Upper lobe of left lung (tissue), 6 donors: ENCODE data around the gene TRPM2. TPM values are rescaled to one million over a fixed set of nuclear protein-coding genes. Genes with fewer than 3 reads are reported as not detected.

Source experiments
- ATAC-seq, 2 donors: fragments of 200-7000 bp; cut with Tn5 transposase; one replicate each; pipeline ENCODE4 v1.9.1; 2022; ENCODE audit warnings: mild to moderate bottlenecking in 2 of 2, moderate library complexity in 2 of 2; ENCODE audit not compliant: low FRiP score in 2 of 2
- DNase-seq, 2 donors: peaks; one replicate each; pipeline ENCODE4 v3.0.0-alpha.2; 2019 to 2020
- H3K27ac ChIP-seq, 4 donors: fragments of 200-600 bp; sonication (generic); one replicate each; pipeline ENCODE4 v1.5.1; 2016 to 2019
- H3K27me3 ChIP-seq, 4 donors: fragments of 200-600 bp; sonication (generic); one replicate each; pipeline ENCODE4 v1.5.1; 2017 to 2019
- H3K36me3 ChIP-seq, 4 donors: fragments of 200-600 bp; sonication (generic); one replicate each; pipeline ENCODE4 v1.5.1; 2016 to 2019
- H3K4me1 ChIP-seq, 4 donors: fragments of 200-600 bp; sonication (generic); one replicate each; pipeline ENCODE4 v1.5.1; 2018 to 2019
- H3K4me3 ChIP-seq, 4 donors: fragments of 200-600 bp; sonication (generic); one replicate each; pipeline ENCODE4 v1.5.1; 2017 to 2019; ENCODE audit warnings: mild to moderate bottlenecking in 2 of 4, moderate library complexity in 1 of 4
- H3K9me3 ChIP-seq, 4 donors: fragments of 200-600 bp; sonication (generic); one replicate each; pipeline ENCODE4 v1.5.1; 2018 to 2019
- CTCF ChIP-seq, 6 experiments: fragments of 450-650 bp in 4 of 6; fragments of 200-600 bp in 2 of 6; sonication (generic) in 2 of 6; IDR thresholded peaks; one replicate each; pipeline ENCODE4 v1.5.1; 2016 to 2019; ENCODE audit warnings: antibody characterized with exemption in 6 of 6
- EP300 ChIP-seq, 4 donors: sonication (generic); formaldehyde crosslinking; IDR thresholded peaks; one replicate each; pipeline ENCODE4 v1.5.1; 2017; ENCODE audit warnings: antibody characterized with exemption in 4 of 4, control low read depth in 2 of 4
- POLR2A ChIP-seq, 4 donors: fragments of 450-650 bp; IDR thresholded peaks; one replicate each; pipeline ENCODE4 v1.5.1; 2016 to 2017; ENCODE audit warnings: antibody characterized with exemption in 4 of 4, mild to moderate bottlenecking in 2 of 4
- POLR2AphosphoS5 ChIP-seq, 2 donors: sonication (generic); formaldehyde crosslinking; IDR thresholded peaks; one replicate each; pipeline ENCODE4 v1.5.1; 2017; ENCODE audit warnings: antibody characterized with exemption in 2 of 2
- WGBS, 2 donors: methylation state at CpG; one replicate each; pipeline ENCODE4 v1.1.5; 2017 to 2018; 5-methylcytosine and 5-hydroxymethylcytosine counted together
- total RNA-seq, 6 donors: library from RNA; depleted of rRNA in 4 of 6; stranded (reverse); fragments of >200 nt in 4 of 6; gene quantifications; one replicate each; pipeline versions ENCODE4 v1.1.0 to v1.2.1, GENCODE V29; 2016 to 2021
- donor health status: DM: no; HTN: no; CAD: no; lungs with moderate emphysema.
- donor health status: DM: no; HTN: yes; CAD: no; lungs with severe emphysema.

Gene TRPM2
- total RNA-seq, 6 donors from 2014 or later: 2.2 to 37.7 (median 12.7) TPM

GRCh38 chr21:44448651-44449131 lies 95.3 kb downstream of the TRPM2 start:
- H3K27me3 ChIP-seq: no peaks in the 10 kb centered on the region
- DNase-seq: peak; percentile 13 to 52

GRCh38 chr21:44449473-44450363 lies 96.3 kb downstream of the TRPM2 start:
- TF ChIP-seq EP300 (IDR thresholded peaks at IDR 0.05) (no peak), CTCF (IDR thresholded peaks at IDR 0.05) (no peak), POLR2A (IDR thresholded peaks at IDR 0.05) (no peak), POLR2AphosphoS5 (IDR thresholded peaks at IDR 0.05) (no peak)
- ATAC-seq: no peak
- Histone ChIP-seq H3K27me3 (no peaks in the 10 kb centered on the region), H3K4me1 (peaks cover 0 to under 1% (median under 1%) of the 10 kb centered on the region in 4 donors), H3K36me3 (no peaks in the 10 kb centered on the region), H3K27ac (no peak overlapping the region), H3K9me3 (peaks cover 0 to 3% (median 0%) of the 10 kb centered on the region in 4 donors), H3K4me3 (no peak overlapping the region)
- WGBS, 2 donors: 63 to 69% methylated on average over 15 to 22 of the region's 28 CpGs
- peak in 1 of 2 donors; percentile 12 for DNase-seq

More at GRCh38 chr21:44448651-44449131, 95.3 kb downstream of the TRPM2 start:
- no peaks in the 10 kb centered on the region for H3K36me3 ChIP-seq
- no peaks in the 10 kb centered on the region for H3K4me1 ChIP-seq
- 71 to 73% methylated on average over 8 to 13 of the region's 13 CpGs for WGBS, 2 donors
- no peak overlapping the region for H3K27ac ChIP-seq
- ATAC-seq: no peak
- no peak overlapping the region for H3K4me3 ChIP-seq
- TF ChIP-seq POLR2AphosphoS5 (IDR thresholded peaks at IDR 0.05) (no peak), POLR2A (IDR thresholded peaks at IDR 0.05) (no peak), CTCF (IDR thresholded peaks at IDR 0.05) (no peak), EP300 (IDR thresholded peaks at IDR 0.05) (no peak)
- H3K9me3 ChIP-seq: peaks cover 0 to 3% (median 0%) of the 10 kb centered on the region in 4 donors

GRCh38 chr21:44450402-44450801 lies 97.0 kb downstream of the TRPM2 start:
- no peak for TF ChIP-seq EP300 (IDR thresholded peaks at IDR 0.05)
- TF ChIP-seq CTCF (IDR thresholded peaks at IDR 0.05): no peak
- no peak for TF ChIP-seq POLR2AphosphoS5 (IDR thresholded peaks at IDR 0.05)
- TF ChIP-seq POLR2A (IDR thresholded peaks at IDR 0.05): no peak
- Histone ChIP-seq H3K27ac (no peak overlapping the region), H3K4me3 (no peak overlapping the region), H3K4me1 (peaks cover 0 to 8% (median 3%) of the 10 kb centered on the region in 4 donors), H3K27me3 (no peaks in the 10 kb centered on the region), H3K9me3 (peaks cover 0 to 3% (median 0%) of the 10 kb centered on the region in 4 donors), H3K36me3 (no peaks in the 10 kb centered on the region)
- WGBS, 2 donors: 54 to 68% methylated on average over 9 to 14 of the region's 14 CpGs
- ATAC-seq (no peak), DNase-seq (peak in 1 of 2 donors; percentile 16)

GRCh38 chr21:44450999-44451398 lies 97.6 kb downstream of the TRPM2 start:
- Histone ChIP-seq H3K27me3 (no peaks in the 10 kb centered on the region), H3K4me3 (no peak overlapping the region), H3K36me3 (no peaks in the 10 kb centered on the region), H3K4me1 (peaks cover 1 to 14% (median 7%) of the 10 kb centered on the region in 4 donors), H3K9me3 (peaks cover 0 to 3% (median 0%) of the 10 kb centered on the region in 4 donors), H3K27ac (no peak overlapping the region)
- WGBS, 2 donors: 82 to 86% methylated on average over 13 to 14 of the region's 14 CpGs
- no peak for DNase-seq
- no peak for ATAC-seq
- TF ChIP-seq CTCF (IDR thresholded peaks at IDR 0.05) (no peak), POLR2AphosphoS5 (IDR thresholded peaks at IDR 0.05) (no peak), POLR2A (IDR thresholded peaks at IDR 0.05) (no peak), EP300 (IDR thresholded peaks at IDR 0.05) (no peak)
